Stimulated activated CD4-positive, alpha-beta T cell treated with anti-CD3 and anti-CD28 coated beads, TNF-alpha, amount 100 ng/mL, for 1 hour (primary cell): ENCODE measurements around the gene ALK.

Experiments used
- DNase-seq, 3 donors: peaks; one replicate each; pipeline ENCODE4 v3.0.0-alpha.2; 2020; ENCODE audit warnings: low read depth in 3 of 3, low spot score in 1 of 3

The ALK gene

DNA sequence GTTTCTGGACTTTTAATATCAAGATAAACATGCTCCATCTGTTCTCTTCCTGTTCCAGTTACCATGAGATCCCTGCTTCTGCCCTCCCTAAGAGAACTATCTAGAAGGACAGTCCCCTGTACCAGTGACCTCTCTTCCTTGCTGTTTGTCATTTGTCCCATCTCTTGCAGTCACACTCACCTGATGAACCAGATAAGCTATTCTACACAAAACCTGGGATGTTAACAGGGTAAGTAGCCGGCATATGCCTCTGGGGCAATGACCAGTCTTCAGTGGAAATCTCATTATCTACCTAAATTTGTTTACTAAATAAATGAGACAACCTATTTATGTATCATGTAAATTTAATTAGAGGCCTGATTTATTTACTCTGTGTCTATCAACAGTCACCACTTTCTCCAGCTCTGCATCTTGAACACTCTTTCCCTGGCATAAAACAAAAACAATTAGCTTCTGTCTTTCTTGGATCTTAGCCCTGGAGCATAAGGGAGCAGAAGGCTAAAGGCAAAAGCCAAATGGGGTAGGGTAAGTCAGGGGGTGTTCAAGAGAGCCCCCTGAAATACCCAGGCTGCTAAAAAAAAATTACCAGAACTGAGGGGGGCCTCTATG, 337.7 kb downstream of the ALK start:
- no peak for DNase-seq

GRCh38 chr2:29583104-29583503, 338.3 kb downstream of the ALK start:
- no peak for DNase-seq

- no peak for DNase-seq
These were observed 339.3 kb downstream of the ALK start for GRCh38 chr2:29582062-29582461.

DNA sequence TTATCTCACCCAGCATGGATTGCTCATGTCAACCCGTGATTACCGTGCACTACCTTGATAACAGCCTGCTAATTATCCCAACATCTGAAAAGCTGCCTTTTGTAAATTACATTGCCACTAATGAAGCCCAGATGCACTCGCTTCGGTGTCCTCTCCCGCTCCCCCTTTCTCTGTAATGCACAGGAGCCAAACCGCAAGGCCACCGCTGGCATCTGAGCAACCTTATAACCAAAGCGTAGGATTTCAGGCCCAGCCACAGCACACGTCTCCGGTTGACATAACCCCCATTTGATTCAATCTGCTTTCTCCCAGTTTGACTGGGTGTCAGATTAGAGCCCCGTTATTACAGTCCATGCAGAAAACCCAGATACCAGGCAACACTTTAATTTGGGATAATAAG, 341.2 kb downstream of the ALK start:
- DNase-seq = no peak

DNA sequence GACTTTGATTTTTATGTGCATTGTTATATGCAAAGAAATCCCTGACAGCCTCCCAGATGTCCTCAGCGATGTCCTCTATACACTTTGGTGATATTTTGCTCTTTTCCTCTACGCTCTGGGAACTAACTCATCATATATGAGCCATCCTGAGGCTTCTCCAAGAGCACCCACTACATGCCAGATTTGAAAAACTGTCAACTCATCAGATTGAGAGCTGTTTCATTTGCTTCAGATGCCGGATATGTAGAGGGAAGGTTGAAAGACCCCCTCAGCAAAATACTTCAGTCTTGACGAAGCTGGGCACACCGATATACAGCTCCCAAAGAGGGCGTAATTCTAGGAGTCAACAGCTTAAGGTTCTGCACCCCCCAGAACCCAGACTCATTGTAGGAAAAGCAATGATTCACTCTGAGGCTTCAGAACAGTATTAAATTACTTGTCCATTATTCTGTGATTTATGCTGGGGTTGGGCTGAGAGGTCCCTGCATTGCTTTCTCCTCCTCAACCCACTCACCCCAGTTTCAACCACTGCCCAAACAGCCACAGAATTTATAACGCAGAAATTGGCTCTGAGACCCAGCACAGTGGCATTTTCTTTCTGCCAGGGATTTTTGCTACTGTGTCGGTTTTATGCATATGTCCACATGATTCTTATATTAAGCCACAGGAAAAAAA, 341.8 kb downstream of the ALK start:
- no peak for DNase-seq

DNA sequence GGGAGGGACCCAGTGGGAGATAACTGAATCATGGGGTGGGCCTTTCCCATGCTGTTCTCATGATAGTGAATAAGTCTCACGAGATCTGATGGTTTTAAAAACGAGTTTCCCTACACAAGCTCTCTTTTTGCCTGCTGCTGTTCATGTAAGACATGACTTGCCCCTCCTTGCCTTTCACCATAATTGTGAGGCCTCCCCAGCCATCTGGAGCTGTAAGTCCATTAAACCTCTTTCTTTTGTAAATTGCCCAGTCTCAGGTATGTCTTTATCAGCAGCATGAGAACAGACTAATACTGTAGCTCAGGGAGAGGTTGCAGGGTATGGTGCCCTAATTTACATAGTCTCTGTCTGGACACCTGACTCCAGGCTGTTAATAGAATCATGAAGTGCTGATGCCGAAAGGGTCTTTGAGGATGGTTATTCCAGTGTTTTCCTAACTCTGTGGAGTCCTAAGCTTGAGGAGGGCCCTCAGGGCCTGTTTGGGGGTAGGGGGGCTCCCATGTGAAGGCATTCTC, 343.2 kb downstream of the ALK start:
- DNase-seq = no peak

GRCh38 chr2:29576231-29576630, 345.2 kb downstream of the ALK start:
- no peak for DNase-seq

DNA sequence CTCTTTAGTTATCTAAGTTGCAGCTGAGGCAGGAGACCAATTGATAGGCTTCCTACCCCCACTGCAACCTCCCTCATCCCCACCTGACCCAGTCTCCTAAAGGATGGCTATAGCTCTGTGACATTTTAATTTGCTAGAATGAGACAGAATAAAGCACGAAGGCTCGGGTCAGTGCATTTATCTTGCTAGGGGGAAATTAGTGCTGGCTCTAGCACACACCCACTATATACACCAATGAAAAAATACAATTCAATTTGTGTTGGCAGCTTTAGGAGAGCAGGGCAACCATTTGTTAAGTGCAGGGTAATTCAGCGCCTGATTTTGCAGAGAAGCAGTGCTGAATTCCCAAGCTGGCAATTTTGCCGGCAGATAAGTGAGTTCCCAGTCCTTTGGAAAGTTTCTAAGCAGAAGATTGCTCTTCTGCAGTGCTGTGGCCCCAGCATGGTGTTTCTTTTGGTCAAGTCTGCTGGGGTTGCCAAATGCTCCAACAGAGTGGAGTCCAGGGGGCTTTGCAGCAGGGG, 346.0 kb downstream of the ALK start:
- no peak for DNase-seq

DNA sequence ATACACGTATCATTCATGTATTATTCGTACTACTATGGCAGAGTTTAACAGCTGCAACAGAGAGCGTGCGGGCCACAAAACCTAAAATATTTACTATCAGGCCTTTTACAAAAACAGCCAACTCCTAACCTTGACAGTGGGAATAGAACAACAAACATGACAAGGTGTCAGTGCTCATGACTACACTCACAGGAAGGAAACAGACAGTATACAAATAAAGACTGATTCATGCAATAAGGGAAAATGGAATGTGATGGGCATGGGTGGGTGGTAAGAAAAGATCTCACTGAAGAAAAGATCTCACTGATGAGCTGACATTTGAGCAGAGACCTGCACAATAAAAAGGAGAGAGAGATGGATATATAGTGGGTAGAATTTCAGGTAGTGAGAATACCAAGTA, 347.8 kb downstream of the ALK start:
- DNase-seq = no peak

DNA sequence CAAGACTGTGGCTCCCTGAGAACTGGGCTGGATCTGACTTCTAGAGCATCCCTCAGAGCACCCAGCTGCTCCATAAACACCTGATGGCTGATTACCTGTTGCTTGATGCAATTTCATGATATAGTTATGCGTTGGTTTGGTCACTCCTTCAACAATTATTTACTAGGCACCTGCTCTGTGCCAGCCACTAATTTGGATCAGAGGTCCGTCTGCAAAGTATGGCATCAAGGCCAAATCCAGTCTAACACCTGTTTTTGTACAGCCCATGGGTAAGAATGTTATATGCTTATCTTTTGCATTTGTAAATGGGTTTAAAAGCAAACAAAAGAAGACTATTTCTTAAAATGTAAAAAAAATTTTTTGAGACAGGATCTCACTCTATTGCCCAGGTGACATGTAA, 348.2 kb downstream of the ALK start:
- DNase-seq = no peak

DNA sequence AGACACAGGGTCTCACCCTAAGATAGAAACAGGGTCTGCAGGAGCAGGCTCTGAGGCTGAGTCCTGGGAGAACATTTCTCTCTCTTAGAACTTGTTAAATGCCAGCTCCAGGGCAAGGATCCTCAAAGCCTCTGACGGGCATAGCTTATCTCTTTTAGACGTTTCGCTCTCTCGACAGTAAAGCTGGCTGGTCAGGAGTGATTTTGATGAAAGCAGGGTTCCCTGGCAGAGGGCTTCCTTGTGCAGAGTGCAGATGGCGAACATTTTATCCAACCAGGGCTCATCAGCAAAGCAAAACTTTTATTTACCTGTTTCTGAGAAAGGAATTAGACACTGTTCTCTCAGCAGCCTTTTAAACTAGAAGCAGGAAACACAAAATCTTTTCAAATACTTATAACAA, 350.8 kb downstream of the ALK start:
- DNase-seq = no peak

DNA sequence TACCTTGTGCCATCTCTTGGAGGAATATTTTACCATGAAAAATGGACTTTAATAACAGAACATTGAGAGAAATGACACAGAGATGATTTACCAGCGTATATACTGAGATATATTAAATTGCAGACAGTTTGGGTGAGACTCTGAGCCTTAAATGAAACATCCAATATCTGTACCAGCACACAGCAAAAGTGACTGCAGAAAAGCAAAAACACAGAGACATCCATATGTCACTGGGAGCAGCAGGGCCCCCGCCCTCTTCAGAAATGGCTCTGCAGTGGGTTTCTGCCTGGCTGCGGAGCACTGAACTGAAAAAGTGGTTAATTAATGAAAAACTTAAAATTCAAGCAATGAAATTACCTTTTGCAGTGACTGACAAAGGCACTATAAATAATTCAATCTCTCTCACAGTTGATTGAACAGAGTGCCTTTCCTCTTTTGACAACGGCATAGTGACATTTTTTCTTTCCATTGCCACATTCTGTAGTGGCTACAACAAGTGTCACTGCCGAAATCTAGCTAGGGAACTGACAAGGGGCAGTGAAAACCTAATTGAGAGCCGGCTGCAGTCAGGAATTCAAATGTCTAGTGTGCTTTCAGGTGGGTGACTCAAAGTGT, 353.4 kb downstream of the ALK start:
- DNase-seq = no peak

DNA sequence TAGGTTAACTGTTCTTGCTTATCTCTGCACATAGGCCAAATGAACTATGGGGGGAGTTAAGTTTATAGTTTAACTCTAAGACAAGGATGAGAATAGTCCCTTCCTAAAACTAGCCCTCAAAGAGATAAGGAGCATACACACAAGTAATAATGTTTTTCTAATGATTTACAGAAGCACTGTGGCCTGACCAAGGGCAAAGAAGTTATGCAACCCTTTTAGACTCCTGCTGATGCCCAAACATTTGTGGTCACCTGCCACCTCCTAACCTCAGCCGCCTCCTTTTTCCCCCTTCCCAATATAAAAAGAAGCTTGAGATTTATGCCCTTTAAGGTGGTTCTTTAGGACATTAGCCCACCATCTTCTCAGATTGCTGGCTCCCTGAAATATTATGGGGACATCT, 357.7 kb downstream of the ALK start:
- no peak for DNase-seq

- DNase-seq = no peak
These were observed 358.5 kb downstream of the ALK start for GRCh38 chr2:29562896-29563295.

- no peak for DNase-seq
These were observed 359.1 kb downstream of the ALK start for GRCh38 chr2:29562319-29562718.

DNA sequence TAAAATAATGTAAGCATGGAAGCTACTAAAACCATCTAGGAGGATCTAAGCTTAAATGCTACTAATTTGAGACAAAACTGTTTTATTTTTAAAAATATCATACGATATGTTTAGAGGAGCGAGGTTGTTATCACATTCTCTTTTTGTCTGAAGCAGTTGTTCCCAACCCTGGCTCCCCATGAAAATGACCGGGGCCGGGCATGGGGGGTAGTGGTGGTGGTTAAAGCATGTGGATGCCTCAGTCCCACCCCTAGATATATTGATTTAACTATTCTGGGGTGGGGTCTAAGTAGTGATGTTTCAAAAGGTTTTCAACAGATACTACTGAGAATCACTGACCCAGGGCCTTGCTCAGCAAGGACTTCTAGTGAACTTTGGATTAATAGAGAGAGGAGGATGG, 359.8 kb downstream of the ALK start:
- no peak for DNase-seq

- DNase-seq = no peak
These were observed 360.2 kb downstream of the ALK start for GRCh38 chr2:29561181-29561580.

GRCh38 chr2:29560566-29560965, 360.8 kb downstream of the ALK start:
- DNase-seq = no peak

DNA sequence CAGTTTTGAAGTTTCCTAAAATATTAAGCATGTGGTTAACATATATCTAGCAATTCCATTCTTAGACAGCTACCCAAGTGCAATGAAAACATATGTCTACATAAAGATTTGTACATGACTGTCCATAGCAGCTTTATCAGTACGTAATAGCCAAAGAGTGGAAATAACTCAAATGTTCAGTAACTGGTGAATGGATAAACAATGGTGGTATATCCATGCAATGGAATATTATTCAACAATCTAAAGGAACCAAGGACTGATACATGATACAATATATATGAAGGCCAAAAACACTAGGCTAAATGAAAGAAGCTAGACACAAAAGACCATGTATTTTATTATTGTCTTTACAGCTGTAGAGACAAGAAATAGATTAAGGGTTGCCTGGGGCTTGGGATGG, 361.4 kb downstream of the ALK start:
- DNase-seq = no peak

GRCh38 chr2:29559578-29559977, 361.8 kb downstream of the ALK start:
- DNase-seq = no peak

DNA sequence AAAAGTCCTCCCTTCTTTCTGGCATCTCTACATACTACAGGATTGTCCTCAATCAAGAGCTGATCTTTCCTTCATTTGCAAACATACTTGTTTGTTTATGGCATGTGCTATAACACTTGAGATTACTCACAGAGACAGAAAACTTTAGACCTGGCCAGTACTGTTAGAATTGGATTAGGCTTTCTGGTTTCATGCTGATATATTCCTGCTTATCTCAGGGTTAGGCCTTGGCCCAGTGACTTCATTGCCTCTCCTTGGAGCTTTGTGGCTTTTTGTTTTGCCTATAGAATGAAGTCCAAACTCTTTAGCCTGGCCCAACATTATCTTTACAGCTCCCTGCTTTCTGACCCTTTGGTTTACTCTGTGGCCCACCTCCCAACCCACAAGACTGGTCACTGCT, 363.3 kb downstream of the ALK start:
- DNase-seq = no peak

GRCh38 chr2:29557268-29557667, 364.1 kb downstream of the ALK start:
- no peak for DNase-seq

- DNase-seq = no peak
These were observed 372.4 kb downstream of the ALK start for GRCh38 chr2:29549069-29549380.
